ENCODE results near the gene CHCHD4.

Gene CHCHD4

DNA sequence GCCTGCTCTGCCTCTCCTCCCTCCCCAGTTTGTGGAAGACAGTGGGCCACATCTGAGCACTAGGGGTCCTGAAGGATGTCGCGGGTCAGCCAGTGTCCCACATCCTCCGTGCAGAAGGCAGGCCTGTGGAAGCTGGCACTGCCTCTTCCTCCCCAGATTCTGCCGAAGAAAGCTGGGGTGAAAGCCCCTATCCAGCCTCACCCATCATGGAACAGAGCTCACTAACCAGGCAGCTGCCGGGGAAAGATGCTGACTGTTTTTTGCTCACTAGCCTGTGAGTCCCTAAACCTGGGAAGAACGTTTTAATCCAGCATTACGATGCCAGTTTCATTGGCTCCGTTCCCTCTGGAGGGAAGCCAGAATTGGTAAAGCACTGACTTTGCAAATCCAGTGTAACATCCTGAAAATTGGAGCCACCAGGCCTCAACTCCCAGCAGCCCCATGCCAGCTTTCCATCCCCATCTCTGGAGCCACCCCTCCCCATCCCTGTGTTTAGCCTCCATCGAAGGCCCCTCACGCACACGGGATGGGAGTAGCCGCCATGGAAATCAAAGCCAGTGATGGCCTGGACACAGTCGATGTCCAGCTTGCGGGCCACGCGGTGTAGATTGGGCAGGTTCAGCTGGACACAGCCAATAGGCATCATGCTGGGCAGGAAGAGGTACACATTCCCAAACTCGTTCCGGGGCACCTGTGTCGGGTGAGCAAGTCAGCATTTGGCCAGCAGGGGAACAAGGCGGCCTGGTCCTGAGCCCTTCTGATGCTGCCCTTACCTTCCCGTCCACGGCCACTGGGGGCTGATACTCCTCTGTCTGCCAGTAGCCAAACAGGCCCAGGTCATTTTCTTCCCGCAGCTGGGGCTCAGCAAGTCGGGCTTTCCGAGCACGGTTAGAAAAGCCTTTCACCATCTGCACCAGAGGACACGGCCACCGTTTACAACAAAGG lies 23.6 kb upstream of the CHCHD4 start:
- no peak for DNase-seq (ENCODE audit: low read depth)

DNA sequence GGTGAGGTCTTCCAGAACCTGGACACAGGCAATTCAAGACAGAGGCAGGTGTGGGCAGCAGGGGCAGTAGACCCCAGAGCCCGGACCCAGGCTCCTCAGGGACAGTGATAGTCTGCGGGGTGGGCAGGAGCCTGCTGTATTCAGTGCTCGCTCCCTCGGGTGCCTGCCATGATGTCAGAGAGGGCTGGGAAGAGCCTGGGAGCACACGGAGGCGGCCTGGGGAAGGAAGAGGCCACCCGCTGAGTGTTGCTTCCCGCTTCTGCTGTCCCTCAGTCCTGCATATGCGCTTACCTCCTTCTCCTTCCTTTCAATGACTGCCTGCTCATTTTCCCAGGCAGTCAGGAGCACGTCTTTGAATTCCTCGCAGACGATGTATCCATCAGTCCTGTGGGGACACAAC lies 22.9 kb upstream of the CHCHD4 start:
- no peak for DNase-seq (ENCODE audit: low read depth)

DNA sequence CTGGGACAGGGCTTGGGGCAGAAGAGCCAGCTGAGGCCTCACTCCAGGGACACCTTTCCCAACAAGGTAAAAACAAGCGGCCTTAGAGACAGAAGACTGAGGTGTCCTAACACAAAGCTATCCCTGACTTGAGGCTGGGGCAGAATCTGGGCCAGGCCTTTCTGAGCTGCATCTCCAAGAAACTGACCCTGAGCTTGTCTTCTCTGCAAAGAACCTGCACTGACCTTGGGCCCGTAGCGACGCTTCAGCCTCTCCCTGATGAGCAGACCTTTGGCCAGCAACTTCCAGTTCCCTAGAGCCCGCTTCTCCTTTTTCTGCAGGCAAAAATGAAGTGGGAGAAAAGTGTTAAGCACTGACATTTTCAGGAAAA lies 22.4 kb upstream of the CHCHD4 start:
- DNase-seq (ENCODE audit: low read depth), result no peak

DNA sequence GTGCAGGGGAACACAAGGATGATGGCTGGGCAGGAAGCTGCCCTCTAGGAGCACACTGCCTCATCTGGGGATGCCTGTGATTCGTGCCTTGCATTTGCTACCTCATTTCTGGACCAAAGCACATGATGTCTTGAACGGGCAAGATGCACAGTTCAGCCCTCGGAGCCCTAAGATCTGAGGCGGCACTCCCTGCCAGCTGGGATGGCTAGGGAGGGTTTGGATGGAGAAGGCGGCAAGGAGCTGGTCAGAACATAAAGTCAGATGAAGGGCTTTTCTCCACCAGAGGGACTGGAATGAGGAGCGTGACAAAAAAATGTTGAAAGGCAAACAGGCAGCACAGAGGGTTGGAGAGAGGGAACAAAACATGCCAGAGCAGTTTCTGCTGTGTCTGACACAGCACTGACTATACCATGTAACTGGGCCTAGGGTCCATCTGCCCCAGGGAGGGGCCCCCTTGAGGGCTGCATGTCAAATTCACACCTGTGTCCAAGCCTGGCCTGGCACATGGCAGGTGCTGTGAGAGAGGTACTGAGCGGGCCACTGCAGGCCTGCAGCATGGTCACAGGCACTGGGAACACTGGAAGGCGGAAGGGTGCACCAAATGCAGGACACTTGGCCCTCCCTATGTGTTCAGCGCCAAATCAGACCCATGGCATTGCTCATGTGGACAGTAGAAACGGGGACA lies 21.9 kb upstream of the CHCHD4 start:
- DNase-seq (ENCODE audit: low read depth), result no peak

DNA sequence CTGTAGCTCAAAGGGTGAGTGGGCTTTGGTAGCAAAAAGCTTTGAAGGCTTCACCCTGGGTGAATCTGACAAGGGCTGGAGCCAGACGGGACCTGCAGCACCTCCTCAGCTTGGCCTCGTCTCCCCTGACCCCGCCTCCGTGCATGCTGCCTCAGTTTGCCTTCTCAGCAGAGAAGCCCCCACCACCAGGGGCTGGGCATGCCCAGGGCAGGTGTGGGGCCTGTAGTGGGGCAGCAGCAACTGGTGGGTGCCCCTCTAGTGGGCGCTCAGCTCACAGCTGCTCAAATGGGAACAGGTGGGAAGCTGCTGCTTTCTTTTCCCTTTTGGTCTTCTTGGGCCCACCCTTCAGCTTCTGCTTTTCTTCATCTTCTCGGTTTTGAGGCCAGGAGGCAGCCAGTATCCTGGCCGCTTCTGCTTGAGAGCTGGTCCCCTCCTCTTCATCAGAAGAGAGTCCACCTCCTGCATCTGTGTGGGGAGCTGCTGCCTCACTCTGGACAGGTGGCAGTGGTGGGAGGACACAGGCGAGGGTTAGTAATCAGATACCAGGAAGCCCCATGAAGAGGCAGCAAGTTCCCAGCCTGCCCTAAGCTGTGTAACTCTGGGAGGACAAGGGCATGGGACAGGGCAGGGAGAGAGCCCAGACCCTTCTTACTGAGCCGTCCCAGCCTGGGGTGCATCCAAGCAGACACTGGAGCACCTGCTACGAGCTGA lies 21.2 kb upstream of the CHCHD4 start:
- no peak for DNase-seq (ENCODE audit: low read depth)

DNA sequence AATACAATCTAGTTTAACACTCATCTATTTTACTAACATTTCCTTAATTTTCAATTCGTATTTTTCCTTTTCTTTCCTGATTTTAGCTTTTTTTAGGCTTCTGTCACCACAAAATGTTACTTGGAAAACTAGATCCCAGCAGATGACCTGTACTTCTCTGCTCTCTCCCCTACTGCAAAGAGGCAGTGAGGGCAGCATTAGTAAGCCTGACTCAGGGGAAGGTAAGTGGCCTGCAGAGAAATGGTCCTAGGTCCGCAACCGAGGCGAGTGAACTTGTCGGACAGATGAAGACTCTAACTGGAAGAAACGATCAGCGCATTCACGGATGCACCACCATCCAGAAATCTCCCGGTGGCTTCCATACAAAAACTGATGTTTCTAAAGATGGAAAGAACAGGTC lies 20.6 kb upstream of the CHCHD4 start:
- DNase-seq (ENCODE audit: low read depth), result no peak

DNA sequence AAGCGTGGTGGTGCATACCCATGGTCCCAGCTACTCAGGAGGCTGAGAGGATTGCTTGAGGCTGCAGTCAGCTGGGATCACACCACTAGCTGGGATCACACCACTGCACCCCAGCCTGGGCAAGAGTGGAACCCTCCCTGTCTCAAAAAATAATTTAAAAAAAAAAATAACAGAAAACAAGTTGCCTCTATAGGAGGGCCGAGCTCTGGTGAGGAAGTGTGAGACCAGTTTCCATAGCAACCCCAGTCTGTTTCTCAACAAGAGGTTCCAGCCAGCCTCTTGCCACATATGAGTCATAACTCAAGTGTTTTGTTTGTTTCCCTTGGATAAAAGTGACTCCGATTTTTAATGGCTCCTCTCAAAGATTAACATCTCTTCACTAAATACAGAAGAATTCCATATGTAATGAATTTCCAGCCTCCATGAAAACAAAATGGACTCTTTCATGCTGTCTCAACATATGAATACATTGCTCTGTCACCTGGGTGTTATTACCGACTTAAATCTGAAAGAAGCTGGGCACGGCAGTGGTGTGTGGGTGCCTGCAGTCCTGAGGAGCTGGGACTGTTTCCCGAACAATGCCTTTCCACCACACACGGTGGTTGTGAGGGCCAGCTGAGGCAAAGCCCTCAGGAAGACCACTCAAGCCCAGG lies 19.9 kb upstream of the CHCHD4 start:
- DNase-seq (ENCODE audit: low read depth), result peak; percentile 44

DNA sequence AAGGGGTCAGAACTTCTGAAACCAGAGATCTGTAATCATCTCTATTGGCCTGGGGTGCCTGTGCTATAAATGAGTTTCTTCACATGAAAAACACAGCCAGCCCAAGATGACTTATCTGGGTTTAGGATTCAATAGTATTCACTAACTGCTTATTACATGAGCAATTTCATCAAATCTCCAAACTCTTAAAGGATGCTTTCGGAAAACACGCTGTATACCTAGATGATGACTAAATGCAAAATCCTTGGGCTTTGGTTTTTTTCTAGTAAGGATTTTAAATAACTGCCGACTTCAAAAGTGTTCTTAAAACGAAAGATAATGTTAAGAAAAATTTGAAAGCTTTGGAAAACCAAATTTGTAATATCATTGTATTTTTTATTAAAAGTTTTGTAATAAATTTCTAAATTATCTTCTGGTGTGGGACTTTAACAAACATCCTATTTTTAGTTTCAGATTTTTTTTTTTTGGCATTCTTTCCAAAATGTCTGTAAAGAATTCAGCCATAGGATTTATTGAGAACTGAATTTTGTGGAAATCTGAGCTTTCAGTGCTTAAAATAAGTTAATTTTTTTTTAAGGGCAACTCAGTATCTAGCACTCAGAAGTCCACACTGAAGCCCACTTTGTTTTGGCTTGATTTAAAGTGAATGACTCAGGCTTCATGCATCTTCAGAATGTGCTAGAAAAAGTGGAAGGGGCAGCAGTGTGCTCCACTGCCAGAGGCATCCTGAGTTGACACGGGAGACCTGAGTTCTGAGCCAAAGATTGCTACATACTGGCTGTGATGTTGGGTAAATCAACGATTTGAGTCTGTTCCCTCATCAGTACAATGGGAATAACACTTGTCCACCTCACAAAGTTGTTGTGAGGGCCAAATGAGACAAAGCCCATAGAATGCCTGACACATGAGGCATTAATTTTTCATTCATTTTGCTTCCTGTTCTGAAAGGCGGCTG lies 18.9 kb upstream of the CHCHD4 start:
- no peak for DNase-seq (ENCODE audit: low read depth)

DNA sequence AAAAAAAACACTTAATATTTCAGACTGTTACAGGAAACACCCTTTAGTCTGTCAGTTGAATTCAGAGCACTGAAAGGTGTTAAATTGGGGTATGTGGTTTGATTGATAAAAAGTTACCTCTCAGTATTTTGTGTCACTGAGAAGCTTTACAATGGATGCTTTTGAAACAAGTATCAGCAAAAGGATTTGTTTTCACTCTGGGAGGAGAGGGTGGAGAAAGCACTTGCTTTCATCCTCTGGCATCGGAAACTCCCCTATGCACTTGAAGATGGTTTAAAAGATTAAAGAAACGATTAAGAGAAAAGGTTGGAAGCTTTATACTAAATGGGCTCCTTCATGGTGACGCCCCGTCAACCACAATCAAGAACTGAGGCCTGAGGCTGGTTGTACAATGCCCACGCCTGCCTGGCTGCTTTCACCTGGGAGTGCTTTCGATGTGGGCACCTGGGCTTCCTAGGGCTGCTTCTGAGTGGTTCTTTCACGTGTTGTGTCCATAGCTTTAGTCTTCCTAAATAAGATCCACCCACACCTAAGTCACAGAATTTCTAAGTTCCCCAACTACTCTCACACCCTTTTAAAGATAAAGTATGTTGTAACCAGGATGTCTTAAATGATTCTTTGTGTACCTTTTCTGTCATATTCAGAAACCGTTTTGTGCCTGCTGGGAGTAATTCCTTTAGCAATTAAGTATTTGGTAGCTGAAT lies 18.0 kb upstream of the CHCHD4 start:
- peak; percentile 33 for DNase-seq (ENCODE audit: low read depth)

DNA sequence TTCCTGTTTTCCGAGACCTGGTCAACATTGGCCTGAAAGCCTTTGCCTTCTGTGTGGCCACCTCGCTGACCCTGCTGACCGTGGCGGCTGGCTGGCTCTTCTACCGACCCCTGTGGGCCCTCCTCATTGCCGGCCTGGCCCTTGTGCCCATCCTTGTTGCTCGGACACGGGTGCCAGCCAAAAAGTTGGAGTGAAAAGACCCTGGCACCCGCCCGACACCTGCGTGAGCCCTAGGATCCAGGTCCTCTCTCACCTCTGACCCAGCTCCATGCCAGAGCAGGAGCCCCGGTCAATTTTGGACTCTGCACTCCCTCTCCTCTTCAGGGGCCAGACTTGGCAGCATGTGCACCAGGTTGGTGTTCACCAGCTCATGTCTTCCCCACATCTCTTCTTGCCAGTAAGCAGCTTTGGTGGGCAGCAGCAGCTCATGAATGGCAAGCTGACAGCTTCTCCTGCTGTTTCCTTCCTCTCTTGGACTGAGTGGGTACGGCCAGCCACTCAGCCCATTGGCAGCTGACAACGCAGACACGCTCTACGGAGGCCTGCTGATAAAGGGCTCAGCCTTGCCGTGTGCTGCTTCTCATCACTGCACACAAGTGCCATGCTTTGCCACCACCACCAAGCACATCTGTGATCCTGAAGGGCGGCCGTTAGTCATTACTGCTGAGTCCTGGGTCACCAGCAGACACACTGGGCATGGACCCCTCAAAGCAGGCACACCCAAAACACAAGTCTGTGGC lies 17.1 kb upstream of the CHCHD4 start:
- DNase-seq (ENCODE audit: low read depth), result no peak

DNA sequence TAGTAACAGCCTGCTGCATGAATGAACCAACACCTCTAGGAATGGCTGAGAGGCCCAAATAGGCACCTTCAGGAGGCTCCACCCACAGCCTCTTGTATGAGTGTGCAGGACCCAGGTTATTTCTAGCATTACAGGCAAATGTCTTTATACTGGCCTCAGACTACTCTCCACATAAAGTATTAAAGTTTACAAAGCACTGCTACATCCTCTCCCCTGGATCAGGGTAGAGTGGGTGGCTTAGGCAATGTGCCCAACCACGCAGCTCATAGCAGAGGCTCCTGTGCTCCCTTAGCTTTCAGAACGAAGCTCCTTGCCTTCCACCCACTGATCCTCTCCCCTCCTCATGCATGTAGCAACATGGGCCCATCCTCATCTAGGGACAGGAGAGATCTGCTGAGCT lies 16.5 kb upstream of the CHCHD4 start:
- DNase-seq (ENCODE audit: low read depth), result no peak

DNA sequence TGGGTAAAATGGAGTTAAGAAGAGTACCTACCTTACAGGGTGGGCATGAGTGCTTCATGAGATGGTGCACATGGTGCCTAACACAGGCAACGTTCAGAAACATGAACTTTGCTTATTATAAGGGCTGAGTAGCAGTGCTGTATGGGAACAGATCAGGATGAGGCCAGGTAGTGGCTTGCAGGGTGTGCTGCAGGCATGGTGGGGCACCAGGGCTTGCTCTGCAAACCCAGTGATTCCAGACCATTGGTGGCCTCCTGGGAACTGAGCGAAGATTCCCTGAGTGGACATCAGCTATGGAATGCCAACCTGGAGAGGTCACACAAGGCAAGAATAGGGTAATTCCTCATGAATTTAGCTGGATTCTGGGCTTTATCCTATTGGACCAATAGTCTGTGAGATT lies 16.0 kb upstream of the CHCHD4 start:
- DNase-seq (ENCODE audit: low read depth), result no peak

DNA sequence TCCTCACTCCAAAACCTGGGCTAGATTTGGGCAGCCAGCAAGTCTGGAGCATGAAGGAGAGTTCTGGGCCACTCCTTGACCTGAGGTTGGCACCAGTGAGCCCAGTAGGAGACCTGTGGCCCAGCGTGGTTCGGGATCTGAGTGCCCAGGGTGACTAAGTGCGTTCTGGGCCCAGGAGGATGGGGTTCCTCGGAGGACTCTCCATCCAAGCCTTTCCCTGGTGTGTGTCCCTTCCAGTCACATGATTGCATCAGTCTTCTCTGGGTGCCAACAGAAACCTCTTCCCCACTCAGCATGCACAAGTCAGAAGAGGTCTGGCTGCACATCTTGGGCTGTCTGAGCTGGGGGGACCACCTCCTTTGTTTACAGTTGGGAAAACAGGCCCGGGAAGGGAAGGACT lies 15.1 kb upstream of the CHCHD4 start:
- no peak for DNase-seq (ENCODE audit: low read depth)

DNA sequence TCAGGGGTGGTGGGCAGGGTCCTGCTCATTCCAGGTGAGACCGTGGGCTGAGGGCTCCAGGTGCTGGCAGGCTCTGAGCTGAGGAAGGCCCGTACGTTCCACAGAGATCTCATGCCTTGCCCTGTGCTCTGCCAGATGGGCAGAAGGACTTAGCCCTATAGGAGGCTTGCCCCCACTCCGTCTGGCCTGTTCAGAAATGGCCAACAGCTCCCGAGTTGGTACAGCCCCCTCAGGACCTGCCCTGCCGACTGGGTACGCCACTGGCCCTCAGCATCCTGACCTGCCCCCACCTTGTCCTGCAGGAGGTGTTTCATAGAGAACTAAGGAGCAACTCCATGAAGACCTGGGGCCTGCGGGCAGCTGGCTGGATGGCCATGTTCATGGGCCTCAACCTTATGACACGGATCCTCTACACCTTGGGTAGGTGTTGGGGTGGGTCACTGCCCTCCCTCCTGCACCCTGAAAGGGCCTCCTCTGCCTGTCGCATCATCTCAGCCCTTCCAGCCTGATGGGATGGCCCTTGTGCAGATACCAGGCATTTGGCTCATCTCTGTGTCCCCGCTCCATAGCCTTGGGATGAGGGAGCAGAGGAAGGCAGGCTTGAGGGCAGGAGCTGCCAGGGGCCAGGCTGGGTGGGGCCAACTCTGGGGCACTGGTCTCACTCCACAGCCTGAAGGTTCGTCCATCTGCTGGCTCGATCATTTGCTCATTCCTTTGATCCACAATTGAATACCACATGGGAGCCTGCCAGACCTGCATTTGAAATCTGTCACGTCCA lies 14.4 kb upstream of the CHCHD4 start:
- DNase-seq (ENCODE audit: low read depth), result no peak

DNA sequence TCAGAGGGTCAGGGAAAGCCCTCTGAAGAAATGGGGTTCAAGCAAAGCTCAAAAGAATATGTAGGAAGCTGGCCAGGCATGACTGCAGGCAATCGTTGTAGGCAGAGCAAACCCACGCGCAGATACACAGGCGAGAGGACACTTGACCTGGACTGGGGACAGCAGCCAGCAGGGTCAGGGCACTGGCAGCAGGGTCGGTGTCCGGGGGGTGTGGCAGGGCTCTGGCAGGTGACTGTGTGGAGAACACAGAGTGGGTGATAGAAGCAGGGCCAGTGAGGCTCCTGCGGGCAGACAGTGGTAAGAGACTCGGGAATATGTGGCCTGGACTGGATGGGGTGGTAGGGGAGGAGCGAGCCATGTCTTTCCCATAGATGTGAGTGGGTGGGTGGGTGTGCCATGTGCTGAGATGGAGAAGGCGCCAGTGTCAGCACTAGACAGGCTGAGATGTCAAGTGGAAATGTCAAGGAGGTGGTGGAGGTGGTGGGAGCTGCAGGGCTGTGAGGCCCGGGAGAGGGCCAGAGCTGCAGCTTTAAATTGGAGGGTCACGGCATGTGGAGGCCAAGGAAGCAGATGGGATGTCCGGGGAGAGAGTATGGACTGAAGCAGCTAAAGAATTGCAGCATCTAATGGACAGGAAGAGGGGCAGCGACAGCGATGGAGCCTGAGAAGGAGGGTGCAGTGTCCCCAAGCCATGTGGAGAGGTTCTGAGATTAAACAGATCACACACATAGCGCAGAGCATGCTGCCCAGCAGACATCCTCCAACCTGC lies 13.6 kb upstream of the CHCHD4 start:
- no peak for DNase-seq (ENCODE audit: low read depth)

DNA sequence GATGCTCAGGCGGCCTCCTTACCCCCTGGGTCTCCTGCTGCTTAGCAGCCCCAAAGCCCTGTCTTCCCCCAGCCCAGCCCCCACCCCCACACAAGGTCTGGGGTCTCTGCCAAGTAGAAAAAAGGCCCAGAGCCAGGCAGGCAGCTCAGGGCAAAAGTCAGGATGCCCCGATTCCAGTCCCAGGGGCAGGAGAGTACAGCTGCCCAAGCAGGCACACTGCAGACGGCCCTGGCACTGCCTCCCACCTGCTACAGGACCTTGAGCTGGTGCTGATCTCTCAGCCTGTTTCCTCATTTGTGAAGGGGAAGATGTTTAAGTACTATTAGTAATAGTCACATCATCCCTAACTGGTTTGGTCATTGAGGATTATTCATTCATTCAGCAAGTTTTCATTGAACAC lies 12.8 kb upstream of the CHCHD4 start:
- DNase-seq (ENCODE audit: low read depth), result no peak

DNA sequence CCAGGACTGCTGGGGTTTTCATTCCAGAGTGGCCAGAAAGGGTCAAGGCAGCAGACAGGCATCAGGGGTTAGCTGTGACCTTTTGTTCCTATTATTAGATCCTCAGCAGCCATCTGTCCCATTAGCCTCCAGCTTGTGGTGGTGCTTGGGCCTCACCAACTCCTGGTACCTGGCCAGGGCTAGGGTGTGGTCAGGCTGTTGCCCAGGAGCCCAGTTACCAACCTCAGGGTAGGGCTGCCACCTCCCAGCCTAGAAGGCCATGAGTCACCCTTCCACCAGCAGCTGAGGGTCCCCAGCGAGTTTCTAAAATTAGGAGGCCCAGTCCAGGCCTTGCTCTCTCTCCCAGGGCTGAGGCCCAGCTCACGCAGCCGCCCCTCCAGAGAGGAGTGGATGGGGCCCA lies 12.3 kb upstream of the CHCHD4 start:
- DNase-seq (ENCODE audit: low read depth), result no peak

DNA sequence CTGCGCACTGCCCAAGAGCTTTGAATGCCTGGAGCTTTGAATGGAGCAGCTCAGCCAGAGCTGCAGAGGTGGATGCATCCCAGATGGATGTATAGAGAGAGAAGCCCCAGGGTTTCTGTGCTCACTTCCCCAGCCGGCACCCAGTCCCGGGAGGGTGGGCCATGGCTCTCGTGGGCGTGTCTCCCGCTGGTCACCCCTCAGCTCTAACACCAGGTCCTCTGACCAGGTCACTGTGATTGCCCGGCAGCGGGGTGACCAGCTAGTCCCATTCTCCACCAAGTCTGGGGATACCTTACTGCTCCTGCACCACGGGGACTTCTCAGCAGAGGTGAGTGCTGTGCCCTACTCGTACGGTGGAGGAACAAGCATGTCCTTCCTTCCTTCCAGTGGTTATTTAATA lies 10.9 kb upstream of the CHCHD4 start:
- no peak for DNase-seq (ENCODE audit: low read depth)

Data from activated T-cell treated with anti-CD3 and anti-CD28 coated beads for 1 hour (primary cell).